Keratinocyte (primary cell): ENCODE measurements around the gene TBXAS1.

ENCODE experiments used
- EZH2 ChIP-seq: IDR thresholded peaks from one replicate; pipeline ENCODE4 v1.6.1; 2012; ENCODE audit warnings: inconsistent platforms, mild to moderate bottlenecking, low read length, moderate library complexity
- TF ChIP-seq, protein P1 (sequence below), 3 experiments: IDR thresholded peaks in 1 of 3; conservative IDR thresholded peaks in 1 of 3; optimal IDR thresholded peaks in 1 of 3; 2 replicates in 2 of 3; 3 replicates in 1 of 3; pipeline versions ENCODE3 to v1.5.1; 2011; ENCODE audit warnings: low read length in 3 of 3, mild to moderate bottlenecking in 3 of 3, moderate library complexity in 2 of 3, control low read depth in 1 of 3, inconsistent platforms in 1 of 3; ENCODE audit not compliant: insufficient read depth in 2 of 3; ENCODE audit errors: extremely low read depth in 1 of 3

DNA sequence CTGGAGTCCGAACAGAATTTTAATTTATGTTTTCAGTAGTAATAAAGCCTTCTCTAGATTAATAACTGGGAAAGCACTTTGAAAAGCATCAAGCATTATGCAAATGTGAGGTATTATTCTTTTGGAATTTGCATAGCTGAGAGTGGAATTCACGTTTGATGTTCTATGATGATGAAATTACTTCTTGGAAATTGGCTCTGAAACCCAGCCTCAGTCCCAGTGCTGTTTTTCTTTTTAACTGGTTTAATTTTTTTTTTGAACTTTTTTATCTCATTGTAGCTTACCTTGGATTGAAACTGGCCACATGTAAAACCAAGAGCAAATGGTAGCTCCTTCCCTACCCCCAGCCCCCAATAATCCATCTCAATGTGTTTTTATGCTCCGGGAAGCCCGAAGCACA, 1.2 kb downstream of the TBXAS1 start:
- TF ChIP-seq, protein P1, sequence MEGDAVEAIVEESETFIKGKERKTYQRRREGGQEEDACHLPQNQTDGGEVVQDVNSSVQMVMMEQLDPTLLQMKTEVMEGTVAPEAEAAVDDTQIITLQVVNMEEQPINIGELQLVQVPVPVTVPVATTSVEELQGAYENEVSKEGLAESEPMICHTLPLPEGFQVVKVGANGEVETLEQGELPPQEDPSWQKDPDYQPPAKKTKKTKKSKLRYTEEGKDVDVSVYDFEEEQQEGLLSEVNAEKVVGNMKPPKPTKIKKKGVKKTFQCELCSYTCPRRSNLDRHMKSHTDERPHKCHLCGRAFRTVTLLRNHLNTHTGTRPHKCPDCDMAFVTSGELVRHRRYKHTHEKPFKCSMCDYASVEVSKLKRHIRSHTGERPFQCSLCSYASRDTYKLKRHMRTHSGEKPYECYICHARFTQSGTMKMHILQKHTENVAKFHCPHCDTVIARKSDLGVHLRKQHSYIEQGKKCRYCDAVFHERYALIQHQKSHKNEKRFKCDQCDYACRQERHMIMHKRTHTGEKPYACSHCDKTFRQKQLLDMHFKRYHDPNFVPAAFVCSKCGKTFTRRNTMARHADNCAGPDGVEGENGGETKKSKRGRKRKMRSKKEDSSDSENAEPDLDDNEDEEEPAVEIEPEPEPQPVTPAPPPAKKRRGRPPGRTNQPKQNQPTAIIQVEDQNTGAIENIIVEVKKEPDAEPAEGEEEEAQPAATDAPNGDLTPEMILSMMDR (optimal IDR thresholded peaks at IDR 0.05 in 1 of 3, IDR thresholded peaks at IDR 0.05 in 1 of 3, conservative IDR thresholded peaks at IDR 0.05 in 1 of 3; ENCODE audit: extremely low read depth in 1 of 3, insufficient read depth in 2 of 3, low read length in 3 of 3) = no peak
- no peak for TF ChIP-seq EZH2
